PC-9 (cell line): ENCODE data around the gene PDE4D. TPM values are rescaled to one million over a fixed set of nuclear protein-coding genes. Genes with fewer than 3 reads are reported as not detected.

ENCODE experiments used
- BruUV-seq: library from RNA; stranded (reverse); fragments of 400-500 nt; replicated peaks from 2 replicates; lab custom pipeline; 2021; lab: Mats Ljungman, UMichigan
- CTCF ChIA-PET: fragments of 300-600 bp; sonication (Branson Sonifier 250); formaldehyde crosslinking; loops from one replicate; lab custom pipeline; 2022; ENCODE audit warnings: antibody characterized with exemption; lab: Charles Lee
- POLR2A ChIA-PET: fragments of 300-600 bp; sonication (Branson Sonifier 250); formaldehyde crosslinking; loops from one replicate; lab custom pipeline; 2022; ENCODE audit warnings: antibody characterized with exemption; ENCODE audit not compliant: unreplicated experiment; lab: Charles Lee
- DNase-seq, 2 experiments: peaks; one replicate each; pipeline versions ENCODE4 v3.0.0 to v3.0.0-alpha.2; 2015 to 2022; ENCODE audit warnings: mixed read lengths in 1 of 2
- H2AFZ ChIP-seq: fragments of 200-600 bp; sonication (generic); 2 replicates; pipeline ENCODE4 v1.8.1; 2017; ENCODE audit warnings: antibody characterized with exemption
- H3F3A ChIP-seq: fragments of 200-600 bp; sonication (generic); 2 replicates; pipeline ENCODE4 v1.8.1; 2017; ENCODE audit warnings: antibody characterized with exemption, mild to moderate bottlenecking, low read depth; ENCODE audit not compliant: insufficient read depth
- H3K27ac ChIP-seq: fragments of 200-600 bp; sonication (generic); 2 replicates; pipeline ENCODE4 v1.6.1; 2016; ENCODE audit warnings: mixed run types
- H3K27me3 ChIP-seq: fragments of 200-600 bp; sonication (generic); 2 replicates; pipeline ENCODE4 v1.6.1; 2016; ENCODE audit warnings: low read depth, mixed run types; ENCODE audit not compliant: insufficient read depth
- H3K36me3 ChIP-seq: fragments of 200-600 bp; sonication (generic); 2 replicates; pipeline ENCODE4 v1.6.1; 2016; ENCODE audit warnings: low read depth, mixed run types
- H3K4me1 ChIP-seq: fragments of 200-600 bp; sonication (generic); replicated peaks from 2 replicates; pipeline ENCODE4 v1.6.1; 2016; ENCODE audit warnings: mixed run types; ENCODE audit not compliant: insufficient read depth
- H3K4me2 ChIP-seq: fragments of 200-600 bp; sonication (generic); 2 replicates; pipeline ENCODE4 v1.6.1; 2017; ENCODE audit warnings: mixed run types
- H3K4me3 ChIP-seq: fragments of 200-600 bp; sonication (generic); 2 replicates; pipeline ENCODE4 v1.6.1; 2016; ENCODE audit warnings: mixed run types
- H3K79me2 ChIP-seq: fragments of 200-600 bp; sonication (generic); 2 replicates; pipeline ENCODE4 v1.6.1; 2017; ENCODE audit warnings: low read depth, mixed run types
- H3K9me2 ChIP-seq: fragments of 200-600 bp; sonication (generic); 2 replicates; pipeline ENCODE4 v1.8.1; 2017; ENCODE audit warnings: mild to moderate bottlenecking; ENCODE audit not compliant: insufficient read depth
- H3K9me3 ChIP-seq: fragments of 200-600 bp; sonication (generic); 2 replicates; pipeline ENCODE4 v1.8.1; 2016; ENCODE audit warnings: low read depth; ENCODE audit not compliant: insufficient read depth
- H4K20me1 ChIP-seq: fragments of 200-600 bp; sonication (generic); 2 replicates; pipeline ENCODE4 v1.8.1; 2017; ENCODE audit not compliant: insufficient read depth
- CTCF ChIP-seq: fragments of 200-600 bp; sonication (generic); conservative IDR thresholded peaks from 2 replicates; pipeline ENCODE4 v1.6.1; 2017; ENCODE audit warnings: mixed run types, antibody characterized with exemption, mild to moderate bottlenecking, moderate library complexity
- EZH2 ChIP-seq: fragments of 200-600 bp; sonication (generic); IDR thresholded peaks from 2 replicates; pipeline ENCODE4 v1.8.0; 2017; ENCODE audit warnings: antibody characterized with exemption, low read depth
- intact Hi-C: fragments of 100-400 bp; cut with micrococcal nuclease; formaldehyde crosslinking; loops from one replicate; pipeline ENCODE4 v1.10.0; 2022; ENCODE audit not compliant: unreplicated experiment
- total RNA-seq: library from RNA; stranded (reverse); gene quantifications from 2 replicates; pipeline ENCODE4 v1.2.3, GENCODE V29; 2021

The PDE4D gene
- total RNA-seq, 1 experiment from 2014 or later = 9.8 TPM

GRCh38 chr5:59783264-59783663 is 110.3 kb downstream of the PDE4D start:
- H3K79me2 ChIP-seq = no peaks in the 10 kb centered on the region
- H3K27me3 ChIP-seq = no peaks in the 10 kb centered on the region
- H3K27ac ChIP-seq = no peak overlapping the region
- no peak for TF ChIP-seq EZH2
- TF ChIP-seq CTCF = no peak
- H2AFZ ChIP-seq = no peak overlapping the region
- no peak overlapping the region for H3K4me2 ChIP-seq
- peaks cover 5% of the 10 kb centered on the region; the same call in 1 of the 2 replicates for H3K9me3 ChIP-seq
- DNase-seq = no peak
- peaks cover 19% of the 10 kb centered on the region for H3K4me1 ChIP-seq
- intact Hi-C loops = no loop called here
- H4K20me1 ChIP-seq = no peaks in the 10 kb centered on the region
- peaks cover 4% of the 10 kb centered on the region; the same call in 1 of the 2 replicates for H3K36me3 ChIP-seq
- POLR2A ChIA-PET = no interaction called here
- H3F3A ChIP-seq = peaks cover 18% of the 10 kb centered on the region; the same call in 1 of the 2 replicates
- no peaks in the 10 kb centered on the region for H3K9me2 ChIP-seq
- no TSS peak for BruUV-seq
- CTCF ChIA-PET = no interaction called here
- no peak overlapping the region for H3K4me3 ChIP-seq

DNA sequence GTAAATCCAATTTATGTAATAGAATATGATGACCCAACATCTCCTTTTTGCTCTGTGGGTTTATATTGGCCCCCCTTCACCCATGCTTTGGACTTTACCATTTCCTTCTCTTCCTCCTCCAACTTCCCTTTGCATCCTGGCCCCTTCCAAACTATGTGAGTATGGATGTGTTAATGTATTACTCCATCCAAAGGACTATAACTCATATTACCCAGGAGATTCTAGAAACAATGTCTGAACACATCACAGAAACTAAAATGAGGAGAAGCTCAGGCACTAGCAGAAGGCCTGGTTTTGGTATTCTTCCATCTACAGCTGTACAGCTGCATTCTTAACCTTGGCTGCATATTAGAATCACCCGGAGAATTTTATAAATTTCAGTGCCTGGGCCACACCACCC is 110.7 kb downstream of the PDE4D start:
- peaks cover 4% of the 10 kb centered on the region; the same call in 1 of the 2 replicates for H3K36me3 ChIP-seq
- peaks cover 18% of the 10 kb centered on the region; the same call in 1 of the 2 replicates for H3F3A ChIP-seq
- no peaks in the 10 kb centered on the region for H4K20me1 ChIP-seq
- no peak overlapping the region for H3K27ac ChIP-seq
- no peaks in the 10 kb centered on the region for H3K79me2 ChIP-seq
- H3K27me3 ChIP-seq = no peaks in the 10 kb centered on the region
- H3K4me3 ChIP-seq = no peak overlapping the region
- intact Hi-C loops = no loop called here
- no TSS peak for BruUV-seq
- POLR2A ChIA-PET = no interaction called here
- no peak overlapping the region for H2AFZ ChIP-seq
- H3K4me1 ChIP-seq = peaks cover 19% of the 10 kb centered on the region
- no peak overlapping the region for H3K4me2 ChIP-seq
- no peak for DNase-seq
- TF ChIP-seq CTCF = no peak
- TF ChIP-seq EZH2 = no peak
- CTCF ChIA-PET = no interaction called here
- no peaks in the 10 kb centered on the region for H3K9me2 ChIP-seq
- H3K9me3 ChIP-seq = peaks cover 5% of the 10 kb centered on the region; the same call in 1 of the 2 replicates

DNA sequence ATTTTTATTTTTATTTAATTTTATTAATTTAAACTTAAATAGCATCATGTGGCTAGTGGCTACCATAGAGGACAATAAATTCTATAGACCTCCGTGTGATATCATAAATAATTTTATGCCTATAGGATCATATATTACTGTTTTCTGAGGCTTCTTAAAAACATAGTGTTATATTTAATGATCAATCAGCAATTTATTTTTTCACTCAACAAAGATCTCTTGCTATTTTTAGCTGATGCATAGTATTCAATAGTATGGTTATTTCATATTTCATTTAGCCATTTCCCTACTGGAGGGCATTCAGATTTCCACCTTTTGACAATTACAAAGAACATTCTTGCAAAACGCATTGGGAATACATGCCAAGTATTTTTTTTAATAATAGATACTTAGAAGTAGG is 114.1 kb downstream of the PDE4D start:
- Histone ChIP-seq H3K9me2 (no peaks in the 10 kb centered on the region), H3K79me2 (no peaks in the 10 kb centered on the region), H3K9me3 (no peaks in the 10 kb centered on the region), H2AFZ (no peak overlapping the region), H3K4me2 (no peak overlapping the region), H3K27ac (no peak overlapping the region), H3K36me3 (no peaks in the 10 kb centered on the region), H4K20me1 (no peaks in the 10 kb centered on the region), H3K4me1 (no peaks in the 10 kb centered on the region), H3K27me3 (no peaks in the 10 kb centered on the region), H3F3A (no peaks in the 10 kb centered on the region), H3K4me3 (no peak overlapping the region)
- no TSS peak for BruUV-seq
- ChIA-PET POLR2A (no interaction called here), CTCF (no interaction called here)
- intact Hi-C loops = no loop called here
- DNase-seq = no peak
- TF ChIP-seq CTCF (no peak), EZH2 (no peak)
